Sciatic nerve (tissue), 2 donors: ENCODE data around the gene GP5. TPM values are rescaled to one million over a fixed set of nuclear protein-coding genes. Genes with fewer than 3 reads are reported as not detected.

ENCODE experiments used
- ATAC-seq: fragments of 200-7000 bp; cut with Tn5 transposase; one replicate; pipeline ENCODE4 v1.9.1; 2020; ENCODE audit warnings: mild to moderate bottlenecking, moderate library complexity
- DNase-seq: peaks from one replicate; pipeline ENCODE4 v3.0.0-alpha.2; 2020; ENCODE audit warnings: low spot score
- intact Hi-C: fragments of 100-400 bp; cut with DNase I; formaldehyde crosslinking; loops from one replicate; pipeline ENCODE4 v1.14.2; 2022
- total RNA-seq: library from RNA; stranded (reverse); fragmentation: NEBNext Ultra II Directional; extraction: Animal tissue kit (Norgen Biotek cat#: 25700); gene quantifications from one replicate; pipeline ENCODE4 v1.2.1, GENCODE V29; 2021
- donor health status: DM: no; HTN: no; CAD: no.
- donor health status: DM: no; HTN: no; CAD: no.

GP5 gene
- total RNA-seq, result 0.09 TPM

GRCh38 chr3:194399166-194399565, at the start of gene GP5:
Gene GP5, minus strand, starts transcription at chr3:194399266. Its CDS starts 984 bp downstream, at chr3:194398282.
- ATAC-seq (no peak), DNase-seq (no peak)
- intact Hi-C loops, result no loop called here

GRCh38 chr3:194447657-194448056, 48.6 kb upstream of the GP5 start:
- intact Hi-C loops, result no loop called here
- ATAC-seq (no peak), DNase-seq (no peak)

GRCh38 chr3:194447161-194447560, 48.1 kb upstream of the GP5 start:
- intact Hi-C loops, result no loop called here
- no peak for DNase-seq
- ATAC-seq, result no peak

- intact Hi-C loops, result no loop called here
- DNase-seq (no peak), ATAC-seq (no peak)
These were observed 47.7 kb upstream of the GP5 start for GRCh38 chr3:194446754-194447153.

- intact Hi-C loops, result no loop called here
- DNase-seq (no peak), ATAC-seq (no peak)
These were observed 47.1 kb upstream of the GP5 start for GRCh38 chr3:194446172-194446571.

GRCh38 chr3:194443901-194444300, 44.8 kb upstream of the GP5 start:
- DNase-seq (no peak), ATAC-seq (no peak)
- intact Hi-C loops, result no loop called here

- DNase-seq (no peak), ATAC-seq (no peak)
- intact Hi-C loops, result no loop called here
These were observed 41.7 kb upstream of the GP5 start for GRCh38 chr3:194440756-194441155.

- intact Hi-C loops, result no loop called here
- ATAC-seq, result no peak
These were observed 41.0 kb upstream of the GP5 start for GRCh38 chr3:194439881-194440550.

GRCh38 chr3:194434503-194434902, 35.4 kb upstream of the GP5 start:
- intact Hi-C loops, result no loop called here
- DNase-seq, result no peak
- no peak for ATAC-seq

More at GRCh38 chr3:194439881-194440550, 41.0 kb upstream of the GP5 start:
- no peak for DNase-seq

GRCh38 chr3:194431554-194431953, 32.5 kb upstream of the GP5 start:
- intact Hi-C loops, result no loop called here
- ATAC-seq, result no peak
- no peak for DNase-seq

- ATAC-seq (no peak), DNase-seq (no peak)
These were observed 26.3 kb upstream of the GP5 start for GRCh38 chr3:194425399-194425798.

GRCh38 chr3:194424953-194425352, 25.9 kb upstream of the GP5 start:
- DNase-seq (no peak), ATAC-seq (no peak)

More at GRCh38 chr3:194425399-194425798, 26.3 kb upstream of the GP5 start:
- intact Hi-C loops, result no loop called here

GRCh38 chr3:194424373-194424772, 25.3 kb upstream of the GP5 start:
- DNase-seq (no peak), ATAC-seq (no peak)
- intact Hi-C loops, result no loop called here

More at GRCh38 chr3:194424953-194425352, 25.9 kb upstream of the GP5 start:
- intact Hi-C loops, result no loop called here

- no peak for DNase-seq
- ATAC-seq, result no peak
- intact Hi-C loops, result no loop called here
These were observed 24.3 kb upstream of the GP5 start for GRCh38 chr3:194423317-194423716.

GRCh38 chr3:194422188-194422587, 23.1 kb upstream of the GP5 start:
- ATAC-seq (no peak), DNase-seq (no peak)
- intact Hi-C loops, result no loop called here

- ATAC-seq, result no peak
- intact Hi-C loops, result no loop called here
- DNase-seq, result no peak
These were observed 19.6 kb upstream of the GP5 start for GRCh38 chr3:194418671-194419070.

- ATAC-seq (no peak), DNase-seq (no peak)
- intact Hi-C loops, result no loop called here
These were observed 8.4 kb upstream of the GP5 start for GRCh38 chr3:194407423-194407822.

- ATAC-seq (no peak), DNase-seq (no peak)
- intact Hi-C loops, result no loop called here
These were observed 6.7 kb upstream of the GP5 start for GRCh38 chr3:194405766-194406165.

GRCh38 chr3:194404365-194405140, 5.5 kb upstream of the GP5 start:
- no peak for ATAC-seq
- no peak for DNase-seq
- intact Hi-C loops, result loop anchor here (5.0 kb wide), 1 partner anchor 67 kb away; no protein-coding TSS in a partner anchor

- no peak for ATAC-seq
- intact Hi-C loops, result loop anchor here (5.0 kb wide), 1 partner anchor 65 kb away; no protein-coding TSS in a partner anchor
- no peak for DNase-seq
These were observed 2.8 kb upstream of the GP5 start for GRCh38 chr3:194401868-194402329.
